ENCODE data around the gene NAXE. TPM values are rescaled to one million over a fixed set of nuclear protein-coding genes. Genes with fewer than 3 reads are reported as not detected.

The NAXE gene
- total and polyA plus RNA-seq, 2 of the 13 experiments (the other 11 are each of a cell fraction or from before 2014, with no cell fraction given) = 39.4 to 59.4 TPM

DNA sequence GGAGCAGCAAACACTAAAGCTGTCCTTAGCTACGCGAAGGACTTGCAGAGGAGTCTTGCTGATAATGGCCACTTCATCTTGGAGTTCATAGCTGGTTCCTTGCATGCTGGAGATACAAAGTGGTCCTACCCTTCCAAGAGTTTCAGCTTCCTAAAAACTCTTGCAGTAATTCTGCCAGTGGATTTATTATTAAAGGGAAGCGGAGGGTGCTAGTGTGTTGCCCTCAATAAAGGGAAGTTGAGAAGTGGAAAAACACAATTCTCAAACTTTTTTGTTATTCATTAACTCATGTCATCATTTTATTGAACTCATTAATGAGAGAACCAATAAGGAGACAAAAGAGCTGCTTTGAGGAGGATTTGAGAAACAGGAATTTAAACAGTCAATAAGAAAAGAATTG, 21.1 kb downstream of the NAXE start:
- Histone ChIP-seq H4K20me1 (ENCODE audit: insufficient read depth, low read length) (no peaks in the 10 kb centered on the region), H2AFZ (ENCODE audit: low read length) (no peak overlapping the region), H3K27me3 (ENCODE audit: control insufficient read depth in 1 of 2, insufficient read depth in 2 of 2, low read length in 2 of 2) (peaks cover 2 to 4% of the 10 kb centered on the region in 2 experiments; a peak in 2 of 5 replicates), H3K36me3 (replicated peaks in 1 of 2; ENCODE audit: control insufficient read depth in 1 of 2, insufficient read depth in 2 of 2, low read length in 2 of 2) (no peaks in the 10 kb centered on the region), H3K79me2 (ENCODE audit: insufficient read depth, low read length) (no peaks in the 10 kb centered on the region), H3K4me2 (ENCODE audit: low read depth, low read length) (no peak overlapping the region), H3K27ac (ENCODE audit: extremely low read length, insufficient read depth, low read length) (no peak overlapping the region), H3K9ac (ENCODE audit: insufficient read depth, low read depth, low read length) (no peak overlapping the region), H3K4me1 (ENCODE audit: insufficient read depth, low read length) (peaks cover 49% of the 10 kb centered on the region), H3K9me3 (ENCODE audit: low read length) (no peaks in the 10 kb centered on the region), H3K4me3 (replicated peaks in 1 of 3; ENCODE audit: insufficient read depth in 1 of 3, low read depth in 2 of 3, low read length in 3 of 3) (no peak overlapping the region)
- POLR2A ChIA-PET = interaction anchor here (1.5 kb wide), 1 partner anchor 21 kb away, joined by 3 read pairs; no protein-coding TSS in a partner anchor
- no TSS peak for BruUV-seq (replicated peaks)
- FAIRE-seq (no peak), DNase-seq (ENCODE audit: low spot score) (no peak), ATAC-seq (no peak)
- 26% methylated on average over 3 of the region's 3 CpGs for WGBS (ENCODE audit: low lambda C conversion rate)
- CTCF ChIA-PET (ENCODE audit: low intra/inter-chr PET ratio, low total read pairs) = no interaction called here
- intact Hi-C loops (cut with micrococcal nuclease; ENCODE audit: unreplicated experiment) = no loop called here
- TF ChIP-seq GATAD2A (CRISPR knock-in tag; IDR thresholded peaks at IDR 0.05) (no peak), BRD4 (CRISPR knock-in tag; IDR thresholded peaks at IDR 0.05) (no peak), CTCF (CRISPR knock-in tag; IDR thresholded peaks at IDR 0.05) (no peak), ARID2 (CRISPR knock-in tag; IDR thresholded peaks at IDR 0.05; ENCODE audit: borderline replicate concordance) (no peak), KAT8 (CRISPR knock-in tag; IDR thresholded peaks at IDR 0.05) (no peak), SOX5 (CRISPR knock-in tag; IDR thresholded peaks at IDR 0.05; ENCODE audit: borderline replicate concordance) (no peak), REXO4 (CRISPR knock-in tag; IDR thresholded peaks at IDR 0.05; ENCODE audit: borderline replicate concordance) (no peak), SMAD3 (CRISPR knock-in tag; IDR thresholded peaks at IDR 0.05) (no peak)
- TF ChIP-seq, protein P1, sequence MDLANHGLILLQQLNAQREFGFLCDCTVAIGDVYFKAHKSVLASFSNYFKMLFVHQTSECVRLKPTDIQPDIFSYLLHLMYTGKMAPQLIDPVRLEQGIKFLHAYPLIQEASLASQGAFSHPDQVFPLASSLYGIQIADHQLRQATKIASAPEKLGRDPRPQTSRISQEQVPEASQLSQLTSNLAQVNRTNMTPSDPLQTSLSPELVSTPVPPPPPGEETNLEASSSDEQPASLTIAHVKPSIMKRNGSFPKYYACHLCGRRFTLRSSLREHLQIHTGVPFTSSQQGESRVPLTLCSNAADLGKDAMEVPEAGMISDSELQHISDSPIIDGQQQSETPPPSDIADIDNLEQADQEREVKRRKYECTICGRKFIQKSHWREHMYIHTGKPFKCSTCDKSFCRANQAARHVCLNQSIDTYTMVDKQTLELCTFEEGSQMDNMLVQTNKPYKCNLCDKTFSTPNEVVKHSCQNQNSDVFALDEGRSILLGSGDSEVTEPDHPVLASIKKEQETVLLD (CRISPR knock-in tag; IDR thresholded peaks at IDR 0.05; ENCODE audit: low read depth) = no peak
- in situ Hi-C loops (cut with HindIII; ENCODE audit: extremely low pct_ligation_motif_present, low pct_unique_long_range_greater_than_20kb) = no loop called here

All from HepG2 (cell line).